ENCODE measurements around the gene SND1.

SND1 gene

DNA sequence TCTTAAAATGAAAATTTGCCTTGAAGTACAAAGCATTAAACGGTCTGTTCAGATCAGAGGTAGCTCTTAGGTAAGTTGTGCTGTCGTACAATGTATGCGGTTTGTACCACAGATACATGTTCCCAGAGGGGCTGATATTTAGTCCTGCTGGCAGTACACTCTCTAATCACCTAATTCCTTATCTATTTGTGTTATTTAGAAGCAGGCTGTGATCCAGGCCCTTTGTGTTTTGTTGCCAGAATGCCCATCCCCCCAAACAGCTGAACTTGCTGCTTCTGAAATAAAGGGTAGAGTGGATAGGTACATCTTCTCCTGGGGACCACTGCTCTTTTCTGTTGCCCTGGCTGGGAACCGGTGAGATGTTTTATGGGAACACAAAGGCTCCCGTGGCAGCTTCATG, 84.5 kb downstream of the SND1 start:
- DNase-seq: no peak

DNA sequence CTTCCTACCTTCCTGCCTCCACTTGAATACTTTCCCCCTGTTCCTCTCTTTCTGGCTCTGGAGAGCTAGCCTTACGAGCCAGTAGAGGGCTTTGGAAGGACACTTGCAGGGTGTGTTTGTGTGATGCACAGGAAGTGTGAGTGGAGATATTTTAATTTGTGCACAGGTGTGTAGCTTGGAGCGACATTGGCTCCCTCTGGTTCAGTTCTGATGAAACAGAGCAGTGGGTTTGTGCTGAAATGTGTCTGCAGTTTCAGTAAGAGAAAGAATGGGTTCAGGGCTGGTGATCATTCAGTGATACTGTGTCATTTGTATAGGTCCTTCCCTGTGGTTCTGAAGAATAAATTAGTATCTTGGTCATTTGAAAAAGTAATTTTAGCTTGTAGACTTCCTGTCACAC, 86.9 kb downstream of the SND1 start:
- DNase-seq: no peak

DNA sequence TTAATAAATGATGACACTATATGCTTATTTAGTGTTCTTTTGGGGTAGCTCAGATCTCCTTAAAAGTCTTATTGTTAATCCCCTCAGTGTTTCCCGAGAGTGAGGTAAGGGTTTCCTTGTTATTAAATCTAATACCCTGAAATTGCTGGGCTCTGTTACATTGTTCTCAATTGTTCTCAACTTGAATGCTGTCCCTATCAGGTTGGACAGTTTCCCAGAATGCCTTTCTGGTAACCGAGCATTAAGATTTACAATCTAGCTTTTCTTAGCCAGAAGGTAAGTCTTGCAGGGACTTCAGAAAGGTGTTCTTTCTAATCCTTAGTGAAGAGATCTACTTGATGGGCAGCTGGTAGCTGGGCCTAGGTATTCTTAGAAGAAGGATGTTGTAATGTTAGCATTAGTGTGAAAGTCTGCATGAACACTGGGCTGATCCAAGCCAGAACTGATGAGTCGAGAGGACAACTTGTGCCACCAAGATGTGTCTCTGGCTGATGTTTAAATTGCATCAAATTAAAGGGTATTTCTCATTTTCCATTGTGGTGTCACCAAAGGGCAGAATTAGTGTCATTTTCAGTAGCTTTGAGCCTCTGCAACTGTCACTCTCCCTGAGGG, 89.9 kb downstream of the SND1 start:
- no peak for DNase-seq

DNA sequence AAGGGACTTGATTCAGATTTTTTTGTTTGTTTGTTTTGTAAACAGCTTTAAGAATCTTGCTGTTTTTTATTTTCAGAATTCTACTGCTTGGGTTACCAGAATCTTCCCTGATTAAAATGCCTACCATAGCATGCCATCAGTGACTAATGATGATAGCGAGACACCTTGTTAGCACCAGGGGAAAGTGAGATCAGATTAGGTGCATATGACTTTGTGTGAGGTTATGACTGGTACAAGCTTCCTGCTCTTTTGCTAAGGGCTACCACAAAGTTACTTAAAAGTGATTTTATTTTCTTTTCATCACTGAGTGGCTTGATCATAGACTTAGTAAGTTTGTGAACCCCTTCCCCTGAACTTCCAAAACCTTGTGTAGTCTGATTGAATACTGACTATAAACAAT, 93.5 kb downstream of the SND1 start:
- DNase-seq: no peak

DNA sequence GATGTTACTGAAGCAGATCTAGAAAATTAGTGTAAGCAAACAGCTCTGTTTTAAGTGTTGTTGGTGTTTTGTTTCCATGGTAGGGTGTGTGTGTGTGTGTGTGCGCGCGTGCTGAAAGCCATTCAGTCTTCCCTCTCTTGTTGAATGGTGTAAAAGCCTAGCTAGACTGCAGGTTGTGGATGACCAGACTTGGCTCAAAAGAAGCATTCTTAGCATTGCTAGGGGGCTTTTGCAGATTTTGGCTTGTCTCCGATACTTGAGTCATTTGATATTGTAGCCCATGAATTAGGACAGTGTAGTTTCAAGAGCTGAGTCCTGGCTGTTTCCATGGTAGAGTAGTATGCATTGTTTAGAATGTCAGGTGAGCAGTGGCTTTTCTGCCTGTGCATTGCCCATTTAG, 99.1 kb downstream of the SND1 start:
- no peak for DNase-seq

DNA sequence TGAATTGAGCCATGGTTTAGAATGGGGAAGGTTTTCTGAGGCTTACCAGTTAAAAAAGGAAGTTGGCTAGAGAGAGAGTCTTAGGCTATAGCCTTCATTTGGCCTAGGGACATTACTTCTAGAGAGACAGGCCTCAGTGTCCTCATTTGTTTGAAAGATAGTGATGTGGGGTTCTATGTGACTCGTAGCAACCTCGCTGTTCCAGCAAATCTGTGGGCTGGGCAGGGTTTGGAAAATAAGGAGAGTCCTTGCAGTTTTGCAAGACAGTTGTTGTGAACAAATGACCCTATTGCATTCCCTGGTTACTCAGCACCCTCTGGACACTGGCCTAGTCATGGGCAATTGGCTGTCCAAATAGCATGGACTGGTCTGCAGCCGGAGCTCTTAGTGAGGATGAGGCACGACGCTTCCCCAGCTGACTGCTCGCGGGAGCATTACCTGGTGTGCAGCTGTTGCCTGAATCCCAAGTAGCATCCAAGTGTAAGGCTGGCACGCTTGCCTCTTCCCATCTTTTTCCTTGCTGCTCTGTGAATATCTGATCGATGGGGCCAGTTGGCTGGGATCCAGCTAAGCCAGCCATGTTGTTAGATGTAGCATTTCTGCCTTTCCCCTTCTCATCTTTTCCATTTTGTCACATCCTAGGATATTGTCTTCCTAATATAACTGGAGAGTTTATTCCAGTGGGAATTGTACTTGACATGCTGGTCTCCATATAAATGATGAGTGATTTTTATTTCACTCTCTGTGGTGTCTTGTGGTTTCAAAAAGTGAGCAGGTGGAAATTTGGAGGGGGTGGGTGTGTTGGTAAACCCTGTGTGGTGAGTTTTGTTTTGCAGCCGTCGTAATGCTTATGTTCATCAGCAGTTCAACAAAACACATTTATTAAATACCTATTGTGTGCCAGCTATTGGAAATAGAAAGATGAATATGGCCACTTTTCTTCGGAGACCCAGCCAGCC, 99.8 kb downstream of the SND1 start:
- peak; percentile 69 for DNase-seq

DNA sequence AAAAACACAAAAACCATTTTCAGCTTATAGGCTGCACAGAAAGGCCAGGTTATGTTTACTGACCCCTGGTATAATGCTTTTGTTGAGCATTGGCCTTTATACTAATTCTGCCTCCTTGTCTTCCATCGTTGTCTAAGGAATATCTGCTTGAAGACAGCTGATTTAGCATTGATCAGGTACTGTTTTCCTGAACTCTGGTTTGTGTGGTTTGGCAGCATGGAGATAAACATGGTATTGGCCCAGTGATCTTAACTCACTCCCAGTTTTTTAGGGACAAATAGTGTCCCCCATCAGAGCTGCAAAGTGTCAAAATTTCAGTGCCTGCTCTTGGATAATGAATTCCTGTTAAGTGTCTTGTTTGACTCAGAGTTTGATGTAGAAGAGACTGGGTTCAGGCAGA, 100.8 kb downstream of the SND1 start:
- DNase-seq: no peak

DNA sequence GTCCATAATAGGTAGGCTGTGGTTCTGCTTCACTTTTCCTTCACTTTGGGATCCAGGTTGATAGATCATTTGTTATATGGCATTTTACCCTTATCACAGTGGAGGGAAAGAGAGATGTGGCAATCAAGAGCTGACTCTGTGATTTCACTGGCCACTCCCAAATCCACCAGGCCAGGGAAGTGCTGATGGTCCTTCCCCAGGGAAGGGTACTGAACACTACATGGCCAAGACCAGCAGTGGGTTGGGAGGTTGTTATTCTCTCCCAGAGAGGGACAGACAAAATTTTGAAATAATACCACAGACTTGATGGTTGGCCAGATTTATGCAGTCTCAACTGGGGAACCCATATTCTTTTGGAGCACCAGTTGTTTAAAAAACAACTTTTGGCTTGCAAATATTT, 102.5 kb downstream of the SND1 start:
- no peak for DNase-seq

DNA sequence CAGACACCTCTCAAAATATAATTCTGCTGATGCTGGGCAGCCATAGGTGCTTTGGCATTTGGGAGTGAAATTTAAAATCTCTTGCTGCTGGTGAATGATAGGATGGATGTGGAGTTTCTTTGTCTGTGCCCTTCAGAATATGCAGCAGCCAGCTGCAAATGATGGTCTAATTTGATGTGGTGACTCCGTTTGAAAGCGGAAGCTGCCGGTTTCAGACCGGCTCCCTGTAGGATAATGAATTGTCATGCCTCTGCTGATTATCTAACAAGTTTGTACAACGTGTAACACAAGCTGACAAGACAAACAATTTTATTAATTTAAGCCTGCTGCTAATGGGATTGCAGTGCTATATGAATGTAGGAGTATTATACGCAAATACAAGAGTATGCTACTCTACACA, 103.5 kb downstream of the SND1 start:
- no peak for DNase-seq

DNA sequence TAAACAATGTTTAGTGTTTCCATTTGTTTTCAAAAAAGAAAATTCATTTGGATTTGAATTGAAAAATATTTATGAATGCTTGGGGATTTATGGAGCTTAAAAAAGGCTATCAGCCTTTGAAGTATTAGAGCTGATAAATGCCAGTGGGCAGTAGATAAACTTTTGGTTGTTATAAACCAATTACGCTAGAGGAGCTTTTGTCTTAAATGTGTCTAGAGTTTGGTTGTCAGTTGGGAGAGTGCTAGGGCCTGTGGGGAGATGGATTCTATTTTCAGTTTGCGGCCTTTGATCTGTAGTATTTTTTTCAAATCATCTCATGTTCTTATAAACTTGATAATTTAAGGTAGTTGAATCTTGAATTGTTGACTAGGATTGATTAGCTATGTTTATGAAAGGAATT, 104.0 kb downstream of the SND1 start:
- no peak for DNase-seq

DNA sequence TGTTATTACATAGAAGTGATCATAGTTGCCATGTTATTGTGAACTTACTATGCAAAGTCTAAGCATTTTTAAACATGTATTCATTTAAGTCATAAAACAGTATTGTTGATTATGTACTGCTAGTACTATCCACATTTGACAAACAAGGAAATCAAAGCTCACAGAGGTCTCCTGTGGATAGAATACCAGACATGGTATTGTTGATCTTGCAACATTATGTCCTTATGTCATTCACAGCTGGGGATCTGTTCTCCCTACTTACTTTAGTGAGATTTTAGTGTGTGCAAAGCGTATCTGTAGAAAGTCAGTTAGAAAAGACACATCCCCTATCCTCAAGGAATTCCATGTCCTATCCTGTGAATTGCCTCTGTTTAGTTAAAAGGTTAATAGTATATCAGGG, 106.1 kb downstream of the SND1 start:
- DNase-seq: peak; percentile 16

DNA sequence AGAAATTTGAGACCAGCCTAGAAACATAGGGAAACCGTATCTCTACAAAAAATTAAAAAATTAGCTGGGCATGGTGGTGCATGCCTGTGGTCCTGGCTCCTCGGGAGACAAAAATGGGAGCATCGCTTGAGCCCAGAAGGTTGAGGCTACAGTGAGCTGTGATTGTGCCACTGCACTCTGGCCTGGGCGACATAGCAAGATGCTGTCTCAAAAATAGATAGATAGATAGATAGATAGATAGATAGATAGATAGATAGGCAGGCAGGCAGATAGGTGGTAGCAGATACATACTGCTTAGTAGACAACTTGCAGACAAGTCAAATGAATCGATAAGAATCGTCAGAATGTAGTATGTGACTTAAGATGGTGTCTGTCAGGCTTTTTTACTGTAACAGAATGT, 106.9 kb downstream of the SND1 start:
- DNase-seq: no peak

DNA sequence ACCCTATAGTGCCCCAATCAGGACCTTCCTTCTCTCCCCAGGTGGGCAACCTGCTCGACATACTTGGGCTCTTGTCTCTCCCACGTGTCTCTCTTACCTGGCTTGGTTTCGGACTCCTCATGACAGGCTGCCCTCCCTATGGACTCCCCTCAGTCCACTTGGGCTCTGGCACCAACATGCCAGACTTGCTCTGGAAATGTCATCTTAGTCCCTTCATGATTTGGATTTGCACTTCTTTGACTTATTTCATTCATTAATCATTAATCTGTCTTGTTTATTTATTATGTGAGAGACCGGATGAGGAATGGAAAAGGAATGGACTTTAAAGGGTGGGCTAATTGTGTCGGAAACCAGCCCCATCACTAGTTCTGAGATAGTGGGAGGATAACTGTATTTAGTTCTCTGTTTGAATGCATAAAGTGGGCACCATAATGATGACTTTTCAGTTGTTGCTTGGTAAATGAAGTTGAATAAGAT, 108.0 kb downstream of the SND1 start:
- DNase-seq: no peak

DNA sequence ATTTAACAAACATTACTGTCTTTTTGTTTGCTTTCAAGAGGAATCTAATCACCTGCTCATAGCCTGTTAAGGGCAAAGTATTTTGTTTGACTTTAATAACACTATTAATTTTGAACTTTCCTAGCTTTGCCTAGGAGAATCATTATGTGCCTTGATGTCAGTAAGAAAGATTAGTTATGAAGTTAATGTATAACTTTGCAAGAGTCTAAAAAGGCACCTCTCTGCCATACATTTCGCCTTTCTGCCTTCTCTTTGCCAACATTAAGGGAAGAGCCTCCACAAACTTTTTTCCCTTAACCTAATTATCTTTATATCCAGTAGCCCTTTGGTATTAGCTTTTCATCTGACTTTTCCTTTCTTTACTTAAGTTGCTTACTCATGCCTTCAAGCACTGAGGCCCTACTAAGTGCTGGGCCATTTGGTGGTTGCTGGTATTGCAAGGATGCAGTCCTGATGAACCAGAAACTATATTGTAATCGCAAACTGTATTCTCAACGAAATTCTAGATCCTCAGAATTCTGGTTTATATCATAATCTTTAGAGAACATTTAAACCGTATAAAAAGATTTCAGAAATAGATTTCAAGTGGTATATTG, 108.5 kb downstream of the SND1 start:
- no peak for DNase-seq

DNA sequence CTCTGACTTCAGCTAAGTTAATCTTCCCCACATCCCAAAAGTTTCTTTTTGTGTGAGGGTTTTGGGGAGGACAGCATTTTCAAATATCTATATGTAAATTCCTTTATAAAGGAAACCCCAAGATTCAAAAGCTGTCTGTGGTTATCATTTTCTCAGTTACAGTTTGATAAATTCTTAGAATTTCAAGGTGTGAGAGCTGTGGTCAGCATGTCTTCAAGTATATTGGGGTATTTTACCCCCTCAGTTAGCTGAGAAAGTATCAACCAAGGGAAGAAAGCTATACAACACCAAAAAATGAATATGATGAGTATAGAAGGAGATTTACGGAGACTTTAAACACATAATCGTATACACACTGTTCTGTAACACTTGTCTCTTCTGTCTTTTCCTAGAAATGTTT, 109.2 kb downstream of the SND1 start:
- DNase-seq: no peak

DNA sequence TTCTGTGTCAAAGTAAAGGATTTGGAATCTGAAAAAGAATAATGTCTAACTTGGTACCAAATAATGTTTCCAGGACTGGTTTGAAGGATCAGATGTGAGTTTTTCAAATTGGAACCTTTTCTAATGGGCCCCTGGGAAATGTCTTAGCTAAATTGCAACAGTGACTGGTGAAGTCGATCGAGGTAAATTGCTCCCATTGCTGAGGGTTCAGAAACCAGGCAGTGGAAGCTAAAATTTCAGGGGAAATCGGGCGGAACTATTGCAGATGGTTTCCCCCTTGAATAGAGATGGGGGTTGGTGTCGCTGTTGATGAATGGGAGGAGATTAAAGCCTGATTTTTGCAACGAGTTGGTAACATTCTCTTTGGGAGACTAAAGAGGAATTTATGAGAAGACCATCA, 112.7 kb downstream of the SND1 start:
- peak; percentile 78 for DNase-seq

DNA sequence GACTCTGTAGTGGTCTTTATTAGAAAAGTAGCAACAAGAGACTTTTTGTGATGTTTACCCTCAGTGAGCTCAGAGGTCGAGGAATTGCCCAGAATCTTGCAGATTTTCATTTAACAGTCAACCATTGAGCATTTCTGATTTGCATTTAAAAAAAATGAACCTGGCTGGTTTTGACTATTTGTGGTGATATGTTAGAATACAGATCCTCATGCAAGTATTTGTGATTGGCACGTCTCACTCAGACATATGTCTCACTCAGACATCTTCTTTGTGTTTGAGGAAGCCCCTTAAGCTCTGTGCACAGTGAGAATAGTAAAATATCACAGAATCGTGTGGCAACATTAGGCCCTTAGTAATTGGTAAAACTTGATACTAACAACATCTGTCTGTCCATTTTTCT, 113.2 kb downstream of the SND1 start:
- DNase-seq: peak; percentile 27

DNA sequence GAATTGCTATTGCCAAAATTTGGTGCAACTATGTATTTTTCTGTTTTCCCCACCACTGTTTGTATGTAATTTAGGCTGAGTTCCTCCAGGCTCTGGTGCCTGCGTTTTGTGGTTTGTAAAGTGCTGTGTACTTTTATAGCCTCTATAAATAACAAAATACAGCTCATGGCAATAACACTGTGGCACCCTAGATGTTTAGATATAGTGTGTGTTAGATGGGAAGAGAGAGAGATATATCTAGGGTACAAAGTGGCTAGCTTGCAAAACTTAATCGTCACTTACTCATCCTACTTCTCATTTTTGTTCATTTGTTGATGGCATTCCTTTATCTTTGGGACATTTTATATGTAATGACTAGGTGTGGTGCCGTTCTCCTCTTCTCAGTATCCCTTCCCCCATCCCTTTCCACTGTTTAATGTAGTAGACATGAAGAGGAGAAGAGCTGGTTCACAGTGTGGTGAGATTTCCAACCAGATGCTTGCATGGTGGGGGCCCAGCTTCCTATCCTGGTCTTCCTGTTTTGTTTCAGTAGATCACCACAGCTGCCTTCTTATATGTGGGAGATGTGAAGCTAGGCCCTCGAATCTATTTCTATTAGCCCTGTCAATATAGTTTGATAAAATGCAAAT, 115.0 kb downstream of the SND1 start:
- DNase-seq: no peak

DNA sequence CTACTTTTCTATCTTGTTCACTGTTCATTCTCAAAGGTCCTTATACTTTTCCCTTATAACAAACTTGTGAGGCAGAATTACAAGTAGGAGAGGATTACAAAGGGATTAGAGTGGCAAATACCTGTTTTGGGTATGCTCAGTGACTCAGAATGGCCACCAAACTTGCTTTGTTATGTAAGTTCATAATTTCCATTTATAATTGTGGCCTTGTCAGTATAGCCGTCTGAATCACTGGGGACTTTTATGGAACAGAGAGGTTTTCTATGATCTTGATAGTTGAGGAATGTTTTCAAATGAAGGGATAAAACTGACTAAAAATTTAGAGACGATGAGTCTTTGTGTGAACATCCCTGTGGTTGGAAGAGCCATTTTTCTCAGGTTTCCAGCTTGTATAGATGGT, 116.2 kb downstream of the SND1 start:
- DNase-seq: no peak

DNA sequence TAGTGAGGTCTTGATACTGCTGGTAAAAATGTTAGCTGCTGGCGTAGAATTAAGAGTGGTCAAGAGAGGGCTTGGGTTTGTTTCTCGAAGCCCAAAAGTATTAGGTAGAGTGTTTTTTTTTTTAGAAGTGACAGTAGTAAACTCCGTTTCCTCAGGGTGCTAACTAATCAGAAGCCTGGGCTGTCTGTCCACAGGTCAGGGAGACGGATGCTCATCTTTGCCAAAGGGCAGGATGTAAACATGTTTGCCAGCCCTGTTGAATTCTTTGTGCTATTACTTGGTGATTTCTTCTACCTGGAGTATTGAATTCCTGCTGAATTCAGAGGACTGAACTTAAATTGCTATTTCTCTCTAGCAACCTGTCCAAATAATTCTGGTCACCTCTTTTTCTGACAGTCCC, 117.1 kb downstream of the SND1 start:
- no peak for DNase-seq

DNA sequence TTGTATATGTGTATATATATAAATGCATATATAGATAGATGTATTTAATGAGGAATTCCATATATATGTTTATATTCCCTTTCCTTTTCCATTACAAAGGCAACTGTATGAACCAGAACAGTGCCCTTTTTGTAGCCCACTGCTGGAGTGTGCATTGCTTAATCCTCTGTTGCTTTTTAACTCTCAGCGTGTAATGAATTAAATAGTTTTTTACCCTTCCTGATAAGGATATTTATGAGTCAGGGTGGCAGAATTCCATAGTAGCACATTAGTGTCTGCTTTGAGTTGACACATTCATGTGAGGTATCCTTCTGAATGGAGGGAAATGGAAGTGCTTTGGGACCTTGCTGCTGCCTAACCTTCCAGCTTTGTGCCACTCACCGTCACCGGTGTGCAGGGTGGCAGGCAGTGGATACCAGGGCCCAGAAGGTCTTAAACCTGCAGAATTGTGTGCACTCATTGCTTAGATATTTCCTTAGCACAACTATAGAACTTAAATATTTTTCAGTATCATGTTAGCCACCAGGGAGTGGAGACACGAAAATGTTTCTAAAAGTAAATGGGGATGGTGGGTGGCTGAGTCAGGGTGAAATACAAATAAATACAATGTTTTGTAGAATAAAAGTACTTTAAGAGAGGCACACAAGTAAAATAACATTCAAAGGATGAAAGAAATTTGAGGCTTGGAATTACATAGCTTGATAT, 117.9 kb downstream of the SND1 start:
- DNase-seq: no peak

DNA sequence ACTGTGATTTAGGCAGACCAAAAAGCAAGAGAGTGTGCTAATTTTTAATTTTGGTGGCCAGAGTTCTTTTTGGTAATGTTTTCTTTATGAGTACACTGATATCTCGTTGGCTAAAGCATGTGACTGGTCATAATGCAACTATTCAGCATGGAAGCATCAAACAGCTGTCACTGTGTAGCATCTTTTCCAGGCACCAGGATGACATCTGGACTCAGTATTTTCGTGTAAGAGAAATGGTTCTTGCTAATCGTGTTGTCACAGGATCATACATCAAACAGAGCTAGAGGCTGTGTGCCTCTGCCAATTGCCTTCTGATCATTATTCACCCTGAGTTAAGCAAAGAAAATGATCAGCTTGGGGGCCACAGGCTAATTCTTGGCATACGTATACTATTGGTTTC, 118.9 kb downstream of the SND1 start:
- DNase-seq: peak; percentile 60

DNA sequence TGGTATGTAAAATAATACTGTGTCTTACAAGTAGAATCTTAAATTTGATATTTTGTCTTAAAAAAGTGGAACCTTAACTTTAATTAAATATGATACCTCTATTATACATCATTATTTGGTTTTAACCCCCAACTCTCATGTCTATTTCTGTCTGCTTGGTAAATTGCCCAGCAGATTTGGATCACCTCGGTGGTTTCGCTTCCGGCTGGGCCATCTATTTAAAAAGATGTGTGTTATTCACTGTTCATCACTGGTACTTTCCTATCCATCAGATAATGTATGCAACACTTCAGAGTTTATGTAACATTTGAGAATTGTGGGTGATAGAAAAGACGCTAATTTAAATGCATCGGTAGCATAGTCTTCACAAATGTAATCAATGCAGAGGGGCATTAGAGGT, 119.7 kb downstream of the SND1 start:
- DNase-seq: no peak
